ENCODE measurements around the gene MELK. TPM values are rescaled to one million over a fixed set of nuclear protein-coding genes. Genes with fewer than 3 reads are reported as not detected.

Gene MELK
- total and polyA plus RNA-seq, 2 of the 4 experiments (the other 2 are of a cell fraction): 20.8 to 27.4 TPM

GRCh38 chr9:36543916-36544315, 28.8 kb upstream of the MELK start:
- no peaks in the 10 kb centered on the region for H3K9me3 ChIP-seq (ENCODE audit: control insufficient read depth, insufficient read depth, low read length)
- no peak overlapping the region for H2BK20ac ChIP-seq (ENCODE audit: low read depth, low read length)
- no peaks in the 10 kb centered on the region for H3K4me1 ChIP-seq (ENCODE audit: control insufficient read depth, insufficient read depth, low read length)
- no peak for ATAC-seq (ENCODE audit: low read depth)
- no peak overlapping the region for H3K56ac ChIP-seq (ENCODE audit: extremely low read depth, insufficient read depth, low read length)
- intact Hi-C loops (cut with micrococcal nuclease): no loop called here
- peaks cover 7% of the 10 kb centered on the region for H3K27me3 ChIP-seq (ENCODE audit: control insufficient read depth, insufficient read depth, low read length)
- H2BK15ac ChIP-seq (ENCODE audit: low read depth, low read length): no peak overlapping the region
- no peak overlapping the region for H4K91ac ChIP-seq (ENCODE audit: insufficient read depth, low read depth, low read length)
- POLR2A ChIA-PET (ENCODE audit: unreplicated experiment): no interaction called here
- CTCF ChIA-PET: no interaction called here
- H3K9me1 ChIP-seq (ENCODE audit: insufficient read depth, low read length): no peaks in the 10 kb centered on the region
- 22% methylated on average over 3 of the region's 7 CpGs; no CpG with 5 or more reads in 1 of the 2 experiments for WGBS, 2 experiments (ENCODE audit: extremely low coverage in 2 of 2, insufficient read length in 1 of 2)
- no peak overlapping the region for H3K9ac ChIP-seq (ENCODE audit: low read depth, low read length)
- dilution Hi-C loops (cut with HindIII; ENCODE audit: low sequenced_read_pairs, unreplicated experiment): no loop called here
- no peak for DNase-seq
- no peak overlapping the region for H2BK5ac ChIP-seq (ENCODE audit: low read depth, low read length, poor library complexity, severe bottlenecking)
- no peak overlapping the region for H4K8ac ChIP-seq (ENCODE audit: low read depth in 2 of 2, low read length in 2 of 2)
- no peak for TF ChIP-seq USF2 (IDR thresholded peaks at IDR 0.05; ENCODE audit: low read depth, low read length)
- TF ChIP-seq, protein P1, sequence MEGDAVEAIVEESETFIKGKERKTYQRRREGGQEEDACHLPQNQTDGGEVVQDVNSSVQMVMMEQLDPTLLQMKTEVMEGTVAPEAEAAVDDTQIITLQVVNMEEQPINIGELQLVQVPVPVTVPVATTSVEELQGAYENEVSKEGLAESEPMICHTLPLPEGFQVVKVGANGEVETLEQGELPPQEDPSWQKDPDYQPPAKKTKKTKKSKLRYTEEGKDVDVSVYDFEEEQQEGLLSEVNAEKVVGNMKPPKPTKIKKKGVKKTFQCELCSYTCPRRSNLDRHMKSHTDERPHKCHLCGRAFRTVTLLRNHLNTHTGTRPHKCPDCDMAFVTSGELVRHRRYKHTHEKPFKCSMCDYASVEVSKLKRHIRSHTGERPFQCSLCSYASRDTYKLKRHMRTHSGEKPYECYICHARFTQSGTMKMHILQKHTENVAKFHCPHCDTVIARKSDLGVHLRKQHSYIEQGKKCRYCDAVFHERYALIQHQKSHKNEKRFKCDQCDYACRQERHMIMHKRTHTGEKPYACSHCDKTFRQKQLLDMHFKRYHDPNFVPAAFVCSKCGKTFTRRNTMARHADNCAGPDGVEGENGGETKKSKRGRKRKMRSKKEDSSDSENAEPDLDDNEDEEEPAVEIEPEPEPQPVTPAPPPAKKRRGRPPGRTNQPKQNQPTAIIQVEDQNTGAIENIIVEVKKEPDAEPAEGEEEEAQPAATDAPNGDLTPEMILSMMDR (conservative IDR thresholded peaks at IDR 0.05; ENCODE audit: low read depth, low read length): no peak
- no peak for TF ChIP-seq FOS (IDR thresholded peaks at IDR 0.05; ENCODE audit: low read depth, low read length)
- TF ChIP-seq MAFK (IDR thresholded peaks at IDR 0.05; ENCODE audit: low read depth, low read length): no peak
- TF ChIP-seq SMC3 (IDR thresholded peaks at IDR 0.05; ENCODE audit: low read depth, low read length): no peak
- TF ChIP-seq RFX5 (IDR thresholded peaks at IDR 0.05; ENCODE audit: low read depth, low read length): no peak
- TF ChIP-seq RAD21 (IDR thresholded peaks at IDR 0.05; ENCODE audit: low read length): no peak
- TF ChIP-seq MXI1 (IDR thresholded peaks at IDR 0.05; ENCODE audit: borderline replicate concordance, low read depth, low read length): no peak
- no peak for TF ChIP-seq RCOR1 (IDR thresholded peaks at IDR 0.05; ENCODE audit: insufficient replicate concordance, low read length)
- TF ChIP-seq, protein P2, sequence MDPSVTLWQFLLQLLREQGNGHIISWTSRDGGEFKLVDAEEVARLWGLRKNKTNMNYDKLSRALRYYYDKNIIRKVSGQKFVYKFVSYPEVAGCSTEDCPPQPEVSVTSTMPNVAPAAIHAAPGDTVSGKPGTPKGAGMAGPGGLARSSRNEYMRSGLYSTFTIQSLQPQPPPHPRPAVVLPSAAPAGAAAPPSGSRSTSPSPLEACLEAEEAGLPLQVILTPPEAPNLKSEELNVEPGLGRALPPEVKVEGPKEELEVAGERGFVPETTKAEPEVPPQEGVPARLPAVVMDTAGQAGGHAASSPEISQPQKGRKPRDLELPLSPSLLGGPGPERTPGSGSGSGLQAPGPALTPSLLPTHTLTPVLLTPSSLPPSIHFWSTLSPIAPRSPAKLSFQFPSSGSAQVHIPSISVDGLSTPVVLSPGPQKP (IDR thresholded peaks at IDR 0.05; ENCODE audit: borderline replicate concordance, low read depth, low read length): no peak
- no peak for TF ChIP-seq NFE2L2 (IDR thresholded peaks at IDR 0.05; ENCODE audit: low read depth, low read length)
- TF ChIP-seq MAZ (IDR thresholded peaks at IDR 0.05; ENCODE audit: borderline replicate concordance, low read depth, low read length): no peak
- TF ChIP-seq BHLHE40 (IDR thresholded peaks at IDR 0.05; ENCODE audit: low read depth, low read length): no peak
- H2BK120ac ChIP-seq (ENCODE audit: low read depth, low read length): no peak overlapping the region
- H2AK9ac ChIP-seq (replicated peaks; ENCODE audit: low read depth, low read length, poor library complexity): no peak overlapping the region
- H3K4me3 ChIP-seq (ENCODE audit: insufficient read depth, low read depth, low read length): no peak overlapping the region
- H2AFZ ChIP-seq (replicated peaks; ENCODE audit: low read length, poor library complexity): no peak overlapping the region
- no peak overlapping the region for H3K18ac ChIP-seq (ENCODE audit: low read depth, low read length)
- in situ Hi-C loops (cut with MboI; ENCODE audit: low sequenced_read_pairs): no loop called here
- BruUV-seq (replicated peaks): no TSS peak
- no peak overlapping the region for H3K4me2 ChIP-seq (ENCODE audit: low read depth, low read length)
- no peak overlapping the region for H2AK5ac ChIP-seq (ENCODE audit: low read depth, low read length)
- no peak overlapping the region for H3K14ac ChIP-seq (replicated peaks; ENCODE audit: low read depth, low read length)
- H4K5ac ChIP-seq (ENCODE audit: low read depth, low read length): no peak overlapping the region
- H3K36me3 ChIP-seq (ENCODE audit: control insufficient read depth, insufficient read depth, low read length): no peaks in the 10 kb centered on the region
- no peak overlapping the region for H3K23ac ChIP-seq (ENCODE audit: low read depth, low read length)
- no peaks in the 10 kb centered on the region for H4K20me1 ChIP-seq (ENCODE audit: insufficient read depth, low read length)
- H3K4ac ChIP-seq (ENCODE audit: low read depth, low read length): no peak overlapping the region
- H3K27ac ChIP-seq (ENCODE audit: insufficient read depth, low read length): no peak overlapping the region
- no peaks in the 10 kb centered on the region for H3K79me1 ChIP-seq (ENCODE audit: low read depth in 1 of 2, low read length in 2 of 2)
